HG02678 (cell line): Measurements from ENCODE around the gene TPO.

Source experiments
- ATAC-seq: cut with Tn5 transposase; IDR thresholded peaks from one replicate; pipeline ENCODE4 v1.9.1; 2021; ENCODE audit warnings: mild to moderate bottlenecking, moderate library complexity; ENCODE audit not compliant: unreplicated experiment

Gene TPO

GRCh38 chr2:1518867-1519530 is 105.7 kb downstream of the TPO start:
- no peak for ATAC-seq

GRCh38 chr2:1521191-1521877 is 108.1 kb downstream of the TPO start:
- no peak for ATAC-seq

- ATAC-seq = no peak
These were observed 108.9 kb downstream of the TPO start for GRCh38 chr2:1521878-1522830.

- ATAC-seq = no peak
These were observed 114.1 kb downstream of the TPO start for GRCh38 chr2:1527153-1527992.

- no peak for ATAC-seq
These were observed 115.2 kb downstream of the TPO start for GRCh38 chr2:1528273-1529064.

GRCh38 chr2:1538663-1539062 is 125.4 kb downstream of the TPO start:
- no peak for ATAC-seq

GRCh38 chr2:1539441-1539840 is 126.2 kb downstream of the TPO start:
- no peak for ATAC-seq

GRCh38 chr2:1539973-1540372 is 126.7 kb downstream of the TPO start:
- ATAC-seq = no peak

- ATAC-seq = no peak
These were observed 127.2 kb downstream of the TPO start for GRCh38 chr2:1540481-1540880.

GRCh38 chr2:1541040-1541439 is 127.8 kb downstream of the TPO start:
- no peak for ATAC-seq

GRCh38 chr2:1541819-1542475 is 128.7 kb downstream of the TPO start:
- no peak for ATAC-seq

- ATAC-seq = no peak
These were observed 129.7 kb downstream of the TPO start for GRCh38 chr2:1542971-1543370.

GRCh38 chr2:1543776-1544477 is 130.7 kb downstream of the TPO start:
- no peak for ATAC-seq

- ATAC-seq = no peak
These were observed 131.3 kb downstream of the TPO start for GRCh38 chr2:1544478-1545069.

- no peak for ATAC-seq
These were observed 132.8 kb downstream of the TPO start for GRCh38 chr2:1546023-1546591.

- ATAC-seq = no peak
These were observed 133.6 kb downstream of the TPO start for GRCh38 chr2:1546901-1547300.

- ATAC-seq = no peak
These were observed 135.8 kb downstream of the TPO start for GRCh38 chr2:1548910-1549673.
